ENCODE measurements around the gene SSH2. TPM values are rescaled to one million over a fixed set of nuclear protein-coding genes. Genes with fewer than 3 reads are reported as not detected.

SSH2 gene
- total and polyA plus RNA-seq, 8 donors = 23.5 to 85.5 (median 24.1) TPM

DNA sequence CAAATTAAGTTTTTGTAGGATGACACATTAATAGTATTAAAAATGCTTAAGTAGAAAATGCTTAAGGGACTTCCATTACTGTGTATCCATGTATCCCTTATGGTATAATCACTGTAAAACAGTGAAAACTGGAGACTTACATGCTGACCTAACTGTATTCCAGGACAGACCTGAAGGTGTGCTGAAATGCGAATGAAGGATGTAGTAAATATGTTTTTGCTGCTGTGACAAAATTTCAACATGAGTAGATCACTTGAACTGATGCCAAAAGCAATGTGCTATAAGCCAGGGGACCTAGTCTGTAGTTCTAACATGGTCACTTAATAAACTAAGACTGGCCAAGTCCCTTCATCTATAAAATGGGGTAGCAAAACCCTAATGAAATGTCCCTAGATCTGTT, 165.3 kb downstream of the SSH2 start:
- Histone ChIP-seq H3K27ac (no peak overlapping the region), H3K36me3 (no peaks in the 10 kb centered on the region), H3K9me3 (no peaks in the 10 kb centered on the region), H3K27me3 (no peaks in the 10 kb centered on the region), H3K4me3 (no peak overlapping the region), H3K4me1 (peaks cover 0 to 11% of the 10 kb centered on the region in 2 donors)
- ATAC-seq (no peak), DNase-seq (no peak)
- intact Hi-C loops (cut with DNase I) = no loop called here
- TF ChIP-seq, protein P1, sequence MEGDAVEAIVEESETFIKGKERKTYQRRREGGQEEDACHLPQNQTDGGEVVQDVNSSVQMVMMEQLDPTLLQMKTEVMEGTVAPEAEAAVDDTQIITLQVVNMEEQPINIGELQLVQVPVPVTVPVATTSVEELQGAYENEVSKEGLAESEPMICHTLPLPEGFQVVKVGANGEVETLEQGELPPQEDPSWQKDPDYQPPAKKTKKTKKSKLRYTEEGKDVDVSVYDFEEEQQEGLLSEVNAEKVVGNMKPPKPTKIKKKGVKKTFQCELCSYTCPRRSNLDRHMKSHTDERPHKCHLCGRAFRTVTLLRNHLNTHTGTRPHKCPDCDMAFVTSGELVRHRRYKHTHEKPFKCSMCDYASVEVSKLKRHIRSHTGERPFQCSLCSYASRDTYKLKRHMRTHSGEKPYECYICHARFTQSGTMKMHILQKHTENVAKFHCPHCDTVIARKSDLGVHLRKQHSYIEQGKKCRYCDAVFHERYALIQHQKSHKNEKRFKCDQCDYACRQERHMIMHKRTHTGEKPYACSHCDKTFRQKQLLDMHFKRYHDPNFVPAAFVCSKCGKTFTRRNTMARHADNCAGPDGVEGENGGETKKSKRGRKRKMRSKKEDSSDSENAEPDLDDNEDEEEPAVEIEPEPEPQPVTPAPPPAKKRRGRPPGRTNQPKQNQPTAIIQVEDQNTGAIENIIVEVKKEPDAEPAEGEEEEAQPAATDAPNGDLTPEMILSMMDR (IDR thresholded peaks at IDR 0.05) = no peak

DNA sequence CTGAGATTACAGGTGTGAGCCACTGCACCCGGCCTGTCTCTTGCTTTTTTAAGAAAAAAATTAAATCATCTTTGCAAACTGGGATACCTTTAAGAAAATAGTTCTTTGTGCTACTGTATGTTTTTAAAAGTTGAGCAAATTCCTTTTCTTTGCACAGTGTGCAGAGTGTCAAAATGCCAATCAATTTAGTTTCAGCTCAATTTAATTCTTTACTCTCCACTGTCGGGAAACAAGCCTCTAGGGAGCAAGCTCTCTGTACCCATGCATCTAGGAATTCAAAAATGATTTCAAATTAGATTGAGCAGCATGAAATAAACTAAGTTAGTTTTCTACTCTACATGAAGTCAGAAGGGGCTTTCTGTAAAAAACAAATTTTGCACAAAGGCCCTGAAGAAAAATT, 165.8 kb downstream of the SSH2 start:
- intact Hi-C loops (cut with DNase I) = no loop called here
- ATAC-seq (no peak), DNase-seq (no peak)
- no peak overlapping the region for H3K4me3 ChIP-seq
- no peaks in the 10 kb centered on the region for H3K9me3 ChIP-seq
- H3K4me1 ChIP-seq = peaks cover 0 to 16% of the 10 kb centered on the region in 2 donors
- TF ChIP-seq, protein P1 (IDR thresholded peaks at IDR 0.05) = no peak
- no peaks in the 10 kb centered on the region for H3K36me3 ChIP-seq
- no peaks in the 10 kb centered on the region for H3K27me3 ChIP-seq
- no peak overlapping the region for H3K27ac ChIP-seq

DNA sequence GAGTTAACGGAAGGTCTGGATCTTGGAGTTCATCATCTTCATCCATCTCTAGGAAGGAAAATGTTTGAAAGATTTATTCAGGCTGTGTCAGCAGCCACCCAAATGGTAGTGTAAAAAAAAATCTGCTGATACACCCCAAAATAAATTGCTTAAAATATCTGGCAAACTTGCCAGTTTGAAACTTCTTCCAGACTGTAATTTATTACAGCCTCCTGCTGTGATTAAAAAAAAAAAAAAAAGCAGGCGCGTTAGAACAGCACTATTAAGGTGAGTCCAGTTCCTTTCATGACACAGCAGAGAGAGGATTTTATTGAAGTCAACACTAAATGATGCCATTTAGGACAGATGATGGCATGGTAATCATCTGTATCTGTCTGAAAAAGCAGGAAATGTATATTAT, 166.8 kb downstream of the SSH2 start:
- Histone ChIP-seq H3K27me3 (no peaks in the 10 kb centered on the region), H3K4me1 (peaks cover 0 to 26% of the 10 kb centered on the region in 2 donors), H3K4me3 (no peak overlapping the region), H3K9me3 (no peaks in the 10 kb centered on the region), H3K36me3 (no peaks in the 10 kb centered on the region), H3K27ac (no peak overlapping the region)
- intact Hi-C loops (cut with DNase I) = no loop called here
- TF ChIP-seq, protein P1 (IDR thresholded peaks at IDR 0.05) = no peak
- DNase-seq = no peak
- no peak for ATAC-seq

DNA sequence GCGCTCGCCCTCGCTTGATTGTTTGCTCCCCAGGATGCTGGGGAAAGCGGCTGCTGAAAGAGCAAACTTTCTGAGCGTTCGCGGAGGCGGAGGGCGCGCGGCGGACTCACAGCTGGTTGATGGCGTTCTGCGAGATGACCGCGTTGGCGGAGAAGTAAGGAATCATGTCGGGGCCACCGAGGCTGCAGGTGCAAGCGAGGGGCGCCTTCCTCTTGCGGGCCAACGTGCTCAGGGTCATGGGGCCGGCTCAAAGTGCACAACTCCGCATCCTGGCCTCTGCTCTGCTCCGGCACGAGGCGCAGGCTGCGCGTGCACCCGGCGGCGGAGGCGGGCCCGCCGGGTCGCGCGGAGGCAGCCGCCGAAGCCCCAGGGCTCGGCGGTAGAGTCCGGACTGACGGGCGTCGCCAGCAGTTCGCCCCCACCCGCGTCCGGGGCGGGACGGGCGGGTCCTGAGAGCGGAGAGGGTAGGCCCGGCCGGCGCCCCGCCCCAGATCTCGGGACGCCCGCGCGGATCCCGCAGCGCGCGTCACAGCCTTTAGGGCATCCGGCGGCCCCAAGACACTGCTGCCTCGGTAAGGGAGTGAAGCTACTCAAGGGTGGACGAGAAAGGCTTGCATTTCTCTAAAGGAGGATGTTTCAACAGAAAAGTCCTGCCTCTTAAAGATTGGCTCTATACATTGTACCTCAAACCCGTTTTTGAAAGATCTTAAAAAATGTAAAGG, 168.8 kb downstream of the SSH2 start:
- ATAC-seq = peak; percentile 99
- Histone ChIP-seq H3K4me1 (peaks cover 0 to 41% of the 10 kb centered on the region in 2 donors), H3K27me3 (no peaks in the 10 kb centered on the region), H3K27ac (peak overlapping the region; percentile 90 to 94), H3K9me3 (no peaks in the 10 kb centered on the region), H3K4me3 (peak overlapping the region; percentile 83), H3K36me3 (peaks cover 0 to 9% of the 10 kb centered on the region in 2 donors)
- peak; percentile 79 to 99 (median 93) for DNase-seq
- TF ChIP-seq, protein P1 (IDR thresholded peaks at IDR 0.05) = peak in 1 of 2 donors; percentile 15
- intact Hi-C loops (cut with DNase I) = no loop called here

DNA sequence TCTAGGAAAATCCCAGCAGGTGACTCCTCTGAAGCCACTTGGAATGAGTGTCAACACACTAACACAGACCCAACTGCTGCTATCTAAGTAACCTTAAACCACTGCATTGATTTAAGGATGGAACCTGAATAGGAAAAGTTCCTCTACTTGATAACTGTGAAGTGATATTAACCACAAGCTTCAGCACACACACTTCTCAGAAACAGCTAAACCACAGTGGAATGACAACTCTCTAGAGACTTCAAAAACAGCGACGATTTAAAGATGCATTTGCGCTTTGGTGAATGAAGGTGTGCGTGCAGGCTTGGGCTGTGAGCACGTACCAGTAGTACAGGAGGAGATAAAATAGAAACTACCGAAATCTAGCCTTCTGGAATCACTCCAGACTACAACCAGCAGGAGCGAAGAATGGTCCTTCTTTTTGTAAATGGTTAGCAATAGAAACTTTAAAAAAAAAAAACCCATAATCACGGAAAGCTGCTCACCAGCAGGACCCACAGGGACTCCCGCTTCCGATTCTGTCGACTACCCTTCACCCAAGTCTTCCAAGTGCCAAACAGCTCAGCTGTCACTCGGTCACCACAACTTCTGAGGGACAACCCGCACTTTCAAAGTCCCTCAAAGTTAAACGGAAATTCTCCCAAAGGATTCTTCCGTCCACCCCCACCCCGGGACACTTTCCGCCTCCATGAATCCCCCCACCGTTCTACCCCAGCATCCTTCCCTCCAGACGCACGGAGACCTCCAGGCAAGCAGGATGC, 169.6 kb downstream of the SSH2 start:
- ATAC-seq (peak; percentile 5), DNase-seq (peak in 1 of 4 donors; percentile 13)
- Histone ChIP-seq H3K4me3 (peak overlapping the region; percentile 83), H3K9me3 (no peaks in the 10 kb centered on the region), H3K4me1 (peaks cover 0 to 41% of the 10 kb centered on the region in 2 donors), H3K27me3 (no peaks in the 10 kb centered on the region), H3K36me3 (peaks cover 0 to 11% of the 10 kb centered on the region in 2 donors), H3K27ac (peak overlapping the region; percentile 90 to 94)
- TF ChIP-seq, protein P1 (IDR thresholded peaks at IDR 0.05) = no peak
- intact Hi-C loops (cut with DNase I) = no loop called here
